GM19043 (cell line): ENCODE measurements around the gene SPSB4.

ENCODE experiments used
- ATAC-seq: cut with Tn5 transposase; IDR thresholded peaks from one replicate; pipeline ENCODE4 v1.9.1; 2021; ENCODE audit warnings: low read depth; ENCODE audit not compliant: unreplicated experiment

The SPSB4 gene

GRCh38 chr3:141052201-141053069 lies 1.3 kb downstream of the SPSB4 start:
- no peak for ATAC-seq

- no peak for ATAC-seq
Observed at GRCh38 chr3:141055136-141055535, 4.0 kb downstream of the SPSB4 start.

GRCh38 chr3:141055536-141056445 lies 4.6 kb downstream of the SPSB4 start:
- ATAC-seq = no peak

GRCh38 chr3:141056751-141057171 lies 5.6 kb downstream of the SPSB4 start:
- ATAC-seq = no peak

GRCh38 chr3:141057436-141057835 lies 6.3 kb downstream of the SPSB4 start:
- no peak for ATAC-seq

GRCh38 chr3:141057946-141058800 lies 7.0 kb downstream of the SPSB4 start:
- ATAC-seq = no peak

- ATAC-seq = no peak
Observed at GRCh38 chr3:141058996-141059395, 7.8 kb downstream of the SPSB4 start.

- no peak for ATAC-seq
Observed at GRCh38 chr3:141059816-141060215, 8.7 kb downstream of the SPSB4 start.

GRCh38 chr3:141060327-141060726 lies 9.2 kb downstream of the SPSB4 start:
- ATAC-seq = no peak

GRCh38 chr3:141063831-141064230 lies 12.7 kb downstream of the SPSB4 start:
- no peak for ATAC-seq

- ATAC-seq = no peak
Observed at GRCh38 chr3:141064255-141064926, 13.2 kb downstream of the SPSB4 start.

GRCh38 chr3:141065258-141065657 lies 14.1 kb downstream of the SPSB4 start:
- no peak for ATAC-seq

- ATAC-seq = no peak
Observed at GRCh38 chr3:141065841-141066805, 15.0 kb downstream of the SPSB4 start.

- ATAC-seq = no peak
Observed at GRCh38 chr3:141067206-141067974, 16.2 kb downstream of the SPSB4 start.

GRCh38 chr3:141070229-141070628 lies 19.1 kb downstream of the SPSB4 start:
- no peak for ATAC-seq

- no peak for ATAC-seq
Observed at GRCh38 chr3:141070727-141071357, 19.7 kb downstream of the SPSB4 start.

- no peak for ATAC-seq
Observed at GRCh38 chr3:141071681-141072260, 20.6 kb downstream of the SPSB4 start.
